ELR (cell line): ENCODE data around the gene HSD17B14.
"Not testable (repeated sequence)": the region's sequence is repeated elsewhere in the genome, so short reads cannot be mapped to it uniquely, and the experiment has no call there.

Experiments used
- DNase-seq: peaks from one replicate; pipeline ENCODE4 v3.0.0-alpha.2; 2015; ENCODE audit warnings: low read depth

Gene HSD17B14

GRCh38 chr19:48867123-48867745 is 30.9 kb upstream of the HSD17B14 start:
- DNase-seq = no peak

GRCh38 chr19:48866692-48867091 is 30.4 kb upstream of the HSD17B14 start:
- DNase-seq = no peak

GRCh38 chr19:48862827-48863226 is 26.5 kb upstream of the HSD17B14 start:
- no peak for DNase-seq

- no peak for DNase-seq
These were observed 25.0 kb upstream of the HSD17B14 start for GRCh38 chr19:48861313-48861712.

GRCh38 chr19:48859711-48860572 is 23.7 kb upstream of the HSD17B14 start:
- DNase-seq = no peak

- no peak for DNase-seq
These were observed 22.9 kb upstream of the HSD17B14 start for GRCh38 chr19:48858984-48859710.

GRCh38 chr19:48856921-48857320 is 20.6 kb upstream of the HSD17B14 start:
- no peak for DNase-seq

- DNase-seq = no peak
These were observed 17.8 kb upstream of the HSD17B14 start for GRCh38 chr19:48854103-48854502.

- no peak for DNase-seq
These were observed 17.2 kb upstream of the HSD17B14 start for GRCh38 chr19:48853483-48853882.

GRCh38 chr19:48852292-48852691 is 16.0 kb upstream of the HSD17B14 start:
- no peak for DNase-seq

- not testable (repeated sequence) for DNase-seq
These were observed 10.4 kb upstream of the HSD17B14 start for GRCh38 chr19:48846659-48847058.

- DNase-seq = no peak
These were observed 9.1 kb upstream of the HSD17B14 start for GRCh38 chr19:48845384-48845783.

- DNase-seq = peak; percentile 68
These were observed 8.2 kb upstream of the HSD17B14 start for GRCh38 chr19:48844472-48844871.

- peak; percentile 73 for DNase-seq
These were observed 6.5 kb upstream of the HSD17B14 start for GRCh38 chr19:48842789-48843162.

- DNase-seq = no peak
These were observed 5.3 kb upstream of the HSD17B14 start for GRCh38 chr19:48841571-48841970.

- DNase-seq = no peak
These were observed 4.8 kb upstream of the HSD17B14 start for GRCh38 chr19:48841047-48841446.

GRCh38 chr19:48837687-48838086 is 1.4 kb upstream of the HSD17B14 start:
- no peak for DNase-seq

GRCh38 chr19:48837051-48837524 is 797 bp upstream of the HSD17B14 start:
- peak; percentile 81 for DNase-seq

- DNase-seq = peak; percentile 88
These were observed 580 bp downstream of the HSD17B14 start for GRCh38 chr19:48835734-48836088.

- no peak for DNase-seq
These were observed 2.3 kb downstream of the HSD17B14 start for GRCh38 chr19:48833977-48834376.

- DNase-seq = no peak
These were observed 3.2 kb downstream of the HSD17B14 start for GRCh38 chr19:48833049-48833448.

- DNase-seq = no peak
These were observed 5.3 kb downstream of the HSD17B14 start for GRCh38 chr19:48830965-48831364.

GRCh38 chr19:48830088-48830487 is 6.2 kb downstream of the HSD17B14 start:
- no peak for DNase-seq
